Activated T-cell treated with anti-CD3 and anti-CD28 coated beads, Interleukin-2, amount 50 U/mL, for 24 hours (primary cell): ENCODE data around the gene NBPF15.
A peak's percentile ranks its signal among the peaks of the same experiment; 100 is the strongest.
"Not testable (repeated sequence)": the region's sequence is repeated elsewhere in the genome, so short reads cannot be mapped to it uniquely, and the experiment has no call there.

Experiments used
- DNase-seq: peaks from one replicate; pipeline ENCODE4 v3.0.0-alpha.2; 2020
- H3K27ac Mint-ChIP-seq: 2 replicates; pipeline ENCODE4 v1.8.0; 2020; ENCODE audit warnings: mild to moderate bottlenecking, mixed read lengths
- H3K27me3 Mint-ChIP-seq: 2 replicates; pipeline ENCODE4 v1.8.0; 2020; ENCODE audit warnings: mixed read lengths
- H3K36me3 Mint-ChIP-seq: 2 replicates; pipeline ENCODE4 v1.8.0; 2020; ENCODE audit warnings: low read depth, mixed read lengths
- H3K4me1 Mint-ChIP-seq: 2 replicates; pipeline ENCODE4 v1.8.0; 2020; ENCODE audit warnings: low read depth, mixed read lengths
- H3K4me3 Mint-ChIP-seq: 2 replicates; pipeline ENCODE4 v1.8.0; 2020; ENCODE audit warnings: mild to moderate bottlenecking, moderate library complexity, mixed read lengths
- H3K9me3 Mint-ChIP-seq: 2 replicates; pipeline ENCODE4 v1.8.0; 2020; ENCODE audit warnings: mixed read lengths

The NBPF15 gene

DNA sequence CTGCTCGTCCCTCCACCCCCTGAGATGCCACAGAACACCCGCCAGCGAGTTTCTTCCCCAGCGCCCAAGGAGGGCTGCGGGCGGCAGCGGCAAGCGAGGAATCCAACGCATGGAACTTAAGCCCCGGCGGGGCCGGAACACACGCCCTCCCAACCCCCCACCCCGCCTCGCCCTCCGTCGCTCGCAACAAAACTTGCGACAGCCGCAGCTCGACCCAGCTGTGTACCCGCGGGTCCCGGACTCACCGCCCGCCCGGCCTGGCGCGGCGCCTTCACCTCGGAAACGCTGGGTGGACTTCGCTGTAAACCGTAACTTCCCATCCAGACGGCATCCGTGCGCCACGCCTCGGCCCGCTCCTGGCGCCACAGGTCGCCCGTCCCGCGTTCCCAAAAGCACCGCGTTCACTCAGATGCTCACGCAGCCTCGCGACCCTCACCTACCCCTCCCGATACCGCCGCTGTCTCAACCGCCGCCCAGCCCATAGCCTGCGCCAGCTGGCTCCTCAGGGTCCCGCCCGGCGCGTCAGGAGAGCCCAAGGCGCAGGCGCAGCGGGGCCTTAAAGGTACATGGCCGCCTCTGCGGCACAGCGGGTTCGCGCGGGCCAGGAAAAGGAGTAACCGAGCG lies at the start of gene NBPF15:
Gene NBPF15 (minus strand): TSS at position 534 of the 624 bp plus-strand sequence. CDS start 21,666 bp downstream, outside the sequence.
- H3K4me3 Mint-ChIP-seq, result peak within 1 kb of the TSS; percentile 92
- not testable (repeated sequence) for H3K4me1 Mint-ChIP-seq, H3K9me3 Mint-ChIP-seq, H3K36me3 Mint-ChIP-seq, H3K27me3 Mint-ChIP-seq
- DNase-seq, result peak; percentile 75
- H3K27ac Mint-ChIP-seq, result peak within 1 kb of the TSS; percentile 85

GRCh38 chr1:144496429-144496828 lies 35.0 kb upstream of the NBPF15 start:
- not testable (repeated sequence) for H3K27ac Mint-ChIP-seq, H3K4me1 Mint-ChIP-seq, H3K36me3 Mint-ChIP-seq, H3K9me3 Mint-ChIP-seq, H3K27me3 Mint-ChIP-seq, H3K4me3 Mint-ChIP-seq, DNase-seq

DNA sequence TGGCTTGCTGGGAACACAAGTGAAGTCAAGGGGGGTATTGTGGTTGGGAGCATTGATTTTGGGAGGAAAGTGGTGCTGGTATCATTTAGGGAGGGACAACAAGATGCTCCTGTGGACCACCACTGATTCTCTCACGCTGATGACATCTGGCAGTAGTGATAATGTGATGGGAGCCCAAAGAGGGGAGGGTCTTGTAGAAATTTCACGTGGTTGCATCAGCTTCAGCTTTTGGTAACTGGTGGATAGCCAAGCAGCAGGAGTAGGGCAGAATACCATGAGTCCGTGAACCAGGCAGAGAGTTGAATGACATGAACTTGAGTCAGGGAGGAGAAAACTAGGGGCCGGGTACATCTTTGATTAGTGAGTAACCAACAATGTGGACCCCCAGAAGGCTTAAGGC lies 32.7 kb upstream of the NBPF15 start:
- H3K27me3 Mint-ChIP-seq, result not testable (repeated sequence)

DNA sequence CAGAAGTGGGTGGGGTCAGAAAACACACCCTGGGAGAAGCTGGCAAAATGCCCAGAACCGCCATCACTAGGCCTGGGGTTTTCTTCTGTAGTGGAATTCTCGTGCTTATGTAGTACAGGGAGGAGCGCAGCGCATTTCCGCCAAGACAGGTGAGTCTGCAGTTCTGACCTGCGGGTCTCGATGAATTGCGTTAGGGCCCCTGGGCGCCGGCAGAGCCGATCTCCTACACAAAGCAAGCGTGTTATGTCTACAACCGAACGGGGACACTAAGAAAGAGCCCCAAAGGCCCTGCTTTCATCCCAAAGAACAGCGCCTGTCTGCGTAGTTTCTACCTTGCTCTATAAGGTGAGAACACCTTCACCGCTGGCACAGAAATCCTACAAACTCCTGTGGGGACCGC lies 28.9 kb upstream of the NBPF15 start:
- peak; percentile 40 for DNase-seq
- H3K9me3 Mint-ChIP-seq, H3K4me1 Mint-ChIP-seq, H3K27ac Mint-ChIP-seq, H3K36me3 Mint-ChIP-seq, H3K27me3 Mint-ChIP-seq: not testable (repeated sequence)
- H3K4me3 Mint-ChIP-seq, result peak overlapping the region; percentile 39

More for the DNA sequence above, 32.7 kb upstream of the NBPF15 start:
- not testable (repeated sequence) for H3K36me3 Mint-ChIP-seq, H3K9me3 Mint-ChIP-seq, H3K27ac Mint-ChIP-seq, DNase-seq, H3K4me1 Mint-ChIP-seq, H3K4me3 Mint-ChIP-seq

DNA sequence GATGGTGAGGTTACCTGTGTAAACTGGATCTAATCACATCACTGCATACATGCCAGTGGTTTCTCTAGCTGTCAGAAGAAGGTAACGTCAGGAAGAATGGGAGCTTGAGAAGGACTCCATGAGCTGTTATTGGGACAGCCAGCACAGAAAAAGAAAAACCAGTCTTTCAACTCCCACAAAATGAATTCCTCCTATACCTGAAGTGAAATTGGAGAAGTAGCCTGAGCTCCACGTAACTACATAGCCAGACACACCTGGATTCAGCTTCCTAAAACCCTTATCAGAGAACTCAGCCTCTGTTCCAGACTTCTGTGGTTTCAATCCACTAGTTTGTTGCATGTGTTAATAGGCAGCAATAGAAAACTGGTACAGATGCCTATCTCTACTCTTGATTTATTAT lies 25.5 kb upstream of the NBPF15 start:
- not testable (repeated sequence) for DNase-seq, H3K27me3 Mint-ChIP-seq, H3K9me3 Mint-ChIP-seq, H3K27ac Mint-ChIP-seq, H3K4me3 Mint-ChIP-seq, H3K36me3 Mint-ChIP-seq, H3K4me1 Mint-ChIP-seq

DNA sequence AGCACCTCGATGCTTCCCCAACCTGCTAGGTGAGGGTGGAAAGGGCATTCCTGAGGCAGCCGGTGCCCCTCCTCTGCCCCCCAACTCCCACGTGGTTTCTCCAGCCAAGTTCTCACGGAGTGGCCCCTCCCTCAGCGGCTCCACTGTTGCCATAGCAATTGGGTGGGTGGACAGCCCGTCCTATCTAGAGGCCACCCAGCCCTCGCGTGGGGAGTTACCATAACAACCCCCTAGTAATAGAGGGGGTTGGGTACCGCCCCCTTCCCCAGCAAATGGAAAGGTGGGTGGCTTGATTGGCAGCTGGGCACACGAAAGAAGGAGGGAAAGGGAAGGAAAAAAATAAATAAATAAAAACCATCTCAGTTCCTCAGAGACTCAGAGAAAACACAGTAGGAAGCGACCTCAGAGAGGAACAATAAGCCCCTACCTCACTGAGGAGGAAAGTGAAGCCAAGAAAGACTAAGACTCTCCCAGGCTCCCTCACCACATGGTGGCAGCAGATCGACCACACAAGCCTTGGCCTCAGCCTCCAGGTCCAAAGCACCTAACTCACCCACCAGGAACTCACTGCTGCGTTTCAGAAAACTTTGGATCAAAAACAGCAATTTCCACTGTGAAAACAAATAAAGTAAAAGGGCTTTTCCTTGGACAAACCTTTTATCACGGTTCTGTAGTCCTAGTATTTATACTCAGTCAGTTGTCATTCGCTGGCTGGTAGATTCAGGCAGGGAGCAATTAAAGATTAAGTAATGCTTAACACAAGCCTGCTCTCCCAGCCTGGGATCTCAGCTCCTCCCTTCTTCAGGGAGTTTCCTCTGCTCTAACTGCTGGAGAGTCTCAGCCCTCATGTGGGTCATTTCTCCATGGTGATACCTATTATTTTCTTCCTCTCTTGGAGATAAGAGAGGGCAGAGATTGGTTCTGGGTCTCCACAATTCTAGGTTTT lies 23.9 kb upstream of the NBPF15 start:
- not testable (repeated sequence) for H3K27me3 Mint-ChIP-seq, H3K4me1 Mint-ChIP-seq, H3K9me3 Mint-ChIP-seq

DNA sequence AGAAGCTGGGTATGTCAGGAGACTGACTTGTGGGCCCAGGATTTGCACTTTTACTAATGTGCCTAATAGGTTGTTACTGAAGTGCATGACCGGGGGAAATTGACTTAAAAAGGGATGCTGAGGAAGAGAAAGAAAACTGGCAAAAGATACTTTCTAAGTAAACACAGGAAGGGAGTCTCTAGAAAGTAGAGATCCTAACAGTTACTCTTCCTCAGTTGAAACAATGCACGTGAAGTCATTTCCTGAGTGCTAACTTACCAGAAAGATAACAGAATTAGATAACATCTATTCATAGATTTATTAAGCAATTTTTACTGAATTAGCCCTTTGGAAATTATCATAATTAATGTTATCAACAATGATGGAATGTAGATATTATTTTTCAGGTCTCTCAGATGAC lies 12.4 kb upstream of the NBPF15 start:
- H3K9me3 Mint-ChIP-seq, result not testable (repeated sequence)

More for the DNA sequence above, 23.9 kb upstream of the NBPF15 start:
- H3K27ac Mint-ChIP-seq, DNase-seq, H3K36me3 Mint-ChIP-seq, H3K4me3 Mint-ChIP-seq: not testable (repeated sequence)

GRCh38 chr1:144471434-144471833 lies 10.0 kb upstream of the NBPF15 start:
- not testable (repeated sequence) for H3K4me1 Mint-ChIP-seq, H3K27ac Mint-ChIP-seq, H3K27me3 Mint-ChIP-seq, H3K9me3 Mint-ChIP-seq, H3K4me3 Mint-ChIP-seq, H3K36me3 Mint-ChIP-seq, DNase-seq

More for the DNA sequence above, 12.4 kb upstream of the NBPF15 start:
- not testable (repeated sequence) for H3K4me3 Mint-ChIP-seq, H3K27ac Mint-ChIP-seq, H3K4me1 Mint-ChIP-seq, H3K27me3 Mint-ChIP-seq, DNase-seq, H3K36me3 Mint-ChIP-seq

DNA sequence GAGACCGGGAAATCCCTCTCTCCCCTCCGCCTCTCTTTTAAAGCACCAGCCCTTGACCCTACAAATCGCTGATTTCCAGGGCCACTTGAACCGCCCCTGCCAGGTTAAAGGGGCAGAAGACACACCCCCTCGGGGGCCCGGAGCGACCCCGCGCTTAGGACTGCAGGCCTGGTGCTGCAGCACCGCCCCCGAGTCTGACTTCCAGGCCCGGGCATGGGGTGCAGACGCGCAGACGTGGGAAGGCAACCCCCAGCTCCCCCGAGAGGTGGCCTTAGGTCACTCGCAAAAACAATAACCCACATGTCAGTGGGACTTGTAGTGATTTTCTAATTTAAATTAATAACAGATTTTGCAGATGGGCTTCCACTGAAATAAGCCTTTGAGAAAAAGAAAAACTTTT lies 309 bp upstream of the NBPF15 start:
- H3K27ac Mint-ChIP-seq, H3K27me3 Mint-ChIP-seq, H3K9me3 Mint-ChIP-seq, DNase-seq, H3K36me3 Mint-ChIP-seq, H3K4me1 Mint-ChIP-seq: not testable (repeated sequence)
- peak overlapping the region; percentile 92 for H3K4me3 Mint-ChIP-seq

- DNase-seq, result peak; percentile 36
Measured at GRCh38 chr1:144460686-144461085, 783 bp downstream of the NBPF15 start.

DNA sequence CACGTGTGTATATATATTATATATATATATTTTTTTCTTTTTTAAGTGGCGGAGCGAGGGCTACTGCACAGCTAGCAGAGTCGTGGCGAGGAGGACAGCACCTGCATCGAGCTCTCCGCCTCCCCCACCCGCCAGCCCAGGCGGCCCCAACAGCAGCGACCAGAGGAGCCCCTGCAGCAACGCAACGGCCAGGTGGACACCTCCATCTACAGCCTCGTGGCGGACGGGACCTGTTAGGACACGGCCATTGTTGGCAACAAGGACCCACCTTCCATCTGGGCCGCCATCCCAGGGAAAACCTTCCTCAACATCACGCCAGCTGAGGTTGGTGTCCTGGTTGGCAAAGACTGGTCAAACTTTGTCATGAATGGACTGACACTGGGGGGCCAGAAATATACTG lies 19.1 kb downstream of the NBPF15 start:
- H3K9me3 Mint-ChIP-seq, DNase-seq, H3K27ac Mint-ChIP-seq, H3K4me3 Mint-ChIP-seq, H3K36me3 Mint-ChIP-seq, H3K27me3 Mint-ChIP-seq, H3K4me1 Mint-ChIP-seq: not testable (repeated sequence)

More at GRCh38 chr1:144460686-144461085, 783 bp downstream of the NBPF15 start:
- H3K27ac Mint-ChIP-seq, H3K4me1 Mint-ChIP-seq, H3K27me3 Mint-ChIP-seq, H3K9me3 Mint-ChIP-seq, H3K36me3 Mint-ChIP-seq: not testable (repeated sequence)
- H3K4me3 Mint-ChIP-seq, result peak overlapping the region; percentile 92

GRCh38 chr1:144439737-144440136 lies 21.7 kb downstream of the NBPF15 start:
- H3K4me1 Mint-ChIP-seq, H3K4me3 Mint-ChIP-seq, DNase-seq, H3K9me3 Mint-ChIP-seq, H3K27ac Mint-ChIP-seq, H3K36me3 Mint-ChIP-seq, H3K27me3 Mint-ChIP-seq: not testable (repeated sequence)

DNA sequence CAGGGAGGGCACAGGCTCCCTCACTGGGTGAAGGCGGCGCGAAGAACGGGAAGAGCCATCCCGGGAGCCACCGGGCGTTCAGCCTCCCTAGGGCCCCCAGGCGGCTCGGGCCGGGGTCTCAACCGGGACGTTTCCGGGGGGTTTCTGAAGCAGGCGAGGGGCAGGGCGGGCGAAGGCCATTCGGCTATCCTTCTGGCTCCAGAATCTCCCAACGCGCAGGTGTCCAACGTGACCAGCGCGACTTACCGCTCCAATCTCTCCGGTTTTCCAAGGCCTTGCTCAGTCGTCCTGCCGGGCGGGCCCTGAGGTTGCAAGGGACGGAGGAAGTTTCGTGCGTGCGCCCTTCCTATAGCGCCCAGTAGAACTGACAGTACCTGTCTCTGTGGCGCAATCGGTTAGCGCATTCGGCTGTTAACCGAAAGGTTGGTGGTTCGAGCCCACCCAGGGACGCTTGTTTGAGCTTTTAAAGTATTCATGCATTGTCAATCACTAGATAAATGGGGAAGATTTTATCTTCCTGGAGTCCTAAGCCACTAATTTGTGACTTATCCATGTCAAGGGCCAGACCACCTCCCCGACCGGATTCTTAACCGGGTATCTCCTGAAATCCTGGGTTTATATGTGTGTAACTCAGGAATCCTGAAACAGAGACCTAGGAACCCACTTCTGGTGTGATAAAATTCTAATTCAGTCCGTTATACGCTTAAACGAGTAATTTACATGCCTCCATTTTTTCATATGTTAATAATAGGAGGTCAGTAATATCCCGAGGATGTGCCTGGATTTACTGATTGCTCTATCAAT lies 42.4 kb downstream of the NBPF15 start:
- H3K9me3 Mint-ChIP-seq, H3K4me1 Mint-ChIP-seq, H3K27me3 Mint-ChIP-seq: not testable (repeated sequence)
- peak overlapping the region; percentile 82 for H3K4me3 Mint-ChIP-seq
- peaks cover 14% of the 10 kb centered on the region for H3K36me3 Mint-ChIP-seq
- H3K27ac Mint-ChIP-seq, result peak overlapping the region; percentile 92
- peak; percentile 82 for DNase-seq

GRCh38 chr1:144413404-144414118 lies 47.9 kb downstream of the NBPF15 start:
- Mint-ChIP-seq H3K27ac (peak overlapping the region; percentile 98), H3K4me3 (peak overlapping the region; percentile 78)
- H3K27me3 Mint-ChIP-seq, H3K36me3 Mint-ChIP-seq, DNase-seq, H3K4me1 Mint-ChIP-seq, H3K9me3 Mint-ChIP-seq: not testable (repeated sequence)
